Activated B cell treated with CpG ODN at 0.5 μM for 24 hours (primary cell): ENCODE data around the gene BAIAP2L1. TPM values are rescaled to one million over a fixed set of nuclear protein-coding genes. Genes with fewer than 3 reads are reported as not detected.

Experiments
- ATAC-seq: fragments of 200-7000 bp; cut with Tn5 transposase; one replicate; pipeline ENCODE4 v1.10.0; 2021; ENCODE audit warnings: low read depth, mild to moderate bottlenecking, moderate library complexity
- CTCF ChIA-PET: fragments of 350-600 bp; sonication (Branson Sonifier 250); formaldehyde crosslinking; loops from one replicate; lab custom pipeline; 2021; ENCODE audit warnings: antibody characterized with exemption; lab: Charles Lee
- POLR2A ChIA-PET: fragments of 350-600 bp; sonication (Branson Sonifier 250); formaldehyde crosslinking; loops from one replicate; lab custom pipeline; 2021; ENCODE audit warnings: antibody characterized with exemption; lab: Charles Lee
- DNase-seq: peaks from one replicate; pipeline ENCODE4 v3.0.0; 2022
- H3K27ac Mint-ChIP-seq: one replicate; pipeline ENCODE4 v1.8.0; 2020; ENCODE audit warnings: mixed read lengths
- H3K27me3 Mint-ChIP-seq: one replicate; pipeline ENCODE4 v1.8.0; 2021; ENCODE audit warnings: mixed read lengths
- H3K36me3 Mint-ChIP-seq: one replicate; pipeline ENCODE4 v1.8.0; 2021; ENCODE audit warnings: low read depth, mixed read lengths
- H3K4me1 Mint-ChIP-seq: one replicate; pipeline ENCODE4 v1.8.0; 2021; ENCODE audit warnings: mixed read lengths
- H3K4me3 Mint-ChIP-seq: one replicate; pipeline ENCODE4 v1.8.0; 2020; ENCODE audit warnings: mild to moderate bottlenecking, mixed read lengths
- H3K9me3 Mint-ChIP-seq: one replicate; pipeline ENCODE4 v1.8.0; 2020; ENCODE audit warnings: mixed read lengths
- intact Hi-C: fragments of 100-400 bp; cut with micrococcal nuclease; formaldehyde crosslinking; loops from one replicate; pipeline ENCODE4 v1.15.1; 2024
- total RNA-seq: library from RNA; stranded (reverse); gene quantifications from 2 replicates; pipeline ENCODE4 v1.2.3, GENCODE V29; 2022
- TF ChIP-seq, protein P1 (sequence below): fragments of 200-600 bp; IDR thresholded peaks from one replicate; pipeline ENCODE4 v1.8.0; 2022; ENCODE audit warnings: antibody characterized with exemption, mild to moderate bottlenecking

The BAIAP2L1 gene
- total RNA-seq, 1 donor from 2014 or later, result 8.1 TPM

DNA sequence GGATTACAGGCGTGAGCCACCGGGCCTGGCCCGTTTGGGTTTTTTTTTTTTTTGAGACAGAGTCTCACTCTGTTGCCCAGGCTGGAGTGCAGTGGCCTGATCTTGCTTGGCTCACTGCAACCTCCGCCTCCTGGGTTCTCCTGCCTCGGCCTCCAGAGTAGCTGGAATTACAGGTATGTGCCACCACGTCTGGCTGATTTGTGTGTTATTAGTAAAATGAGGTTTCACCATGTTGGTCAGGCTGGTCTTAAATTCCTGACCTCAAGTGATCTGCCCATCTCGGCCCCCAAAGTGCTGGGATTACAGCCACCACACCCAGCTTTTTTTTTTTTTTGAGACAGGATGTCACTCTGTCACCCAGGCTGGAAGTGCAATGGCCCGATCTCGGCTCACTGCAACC, 5.9 kb upstream of the BAIAP2L1 start:
- intact Hi-C loops, result no loop called here

DNA sequence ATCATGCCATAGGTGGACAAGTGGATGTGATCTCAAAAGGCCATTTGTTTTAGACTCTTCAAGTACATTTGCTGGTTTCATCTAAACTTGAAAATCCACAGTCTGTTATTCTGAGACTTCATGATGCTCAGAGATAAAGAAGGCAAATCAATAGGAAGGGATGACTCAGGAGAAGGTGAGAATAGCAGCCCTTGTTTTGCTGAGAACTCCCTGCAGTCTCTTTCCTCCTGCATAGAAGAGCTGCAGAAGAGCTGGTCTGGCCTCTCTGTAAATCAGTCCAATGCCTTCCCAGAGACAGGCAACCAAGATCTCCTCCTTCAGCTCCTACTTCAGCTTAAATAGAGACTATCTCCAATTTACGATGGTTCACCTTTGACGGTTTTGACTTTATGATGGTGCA, 4.0 kb upstream of the BAIAP2L1 start:
- H3K27ac Mint-ChIP-seq, result no peak overlapping the region
- intact Hi-C loops, result loop anchor here (5.0 kb wide), 1 partner anchor 1288 kb away; the partner anchor contains the start of gene SDHAF3
- H3K36me3 Mint-ChIP-seq, result no peaks in the 10 kb centered on the region
- CTCF ChIA-PET, result interaction anchor here (1.4 kb wide), 1 partner anchor 17 kb away, joined by 3 read pairs; no protein-coding TSS in a partner anchor
- no peaks in the 10 kb centered on the region for H3K9me3 Mint-ChIP-seq
- peaks cover 17% of the 10 kb centered on the region for H3K4me1 Mint-ChIP-seq
- DNase-seq (no peak), ATAC-seq (no peak)
- TF ChIP-seq, protein P1, sequence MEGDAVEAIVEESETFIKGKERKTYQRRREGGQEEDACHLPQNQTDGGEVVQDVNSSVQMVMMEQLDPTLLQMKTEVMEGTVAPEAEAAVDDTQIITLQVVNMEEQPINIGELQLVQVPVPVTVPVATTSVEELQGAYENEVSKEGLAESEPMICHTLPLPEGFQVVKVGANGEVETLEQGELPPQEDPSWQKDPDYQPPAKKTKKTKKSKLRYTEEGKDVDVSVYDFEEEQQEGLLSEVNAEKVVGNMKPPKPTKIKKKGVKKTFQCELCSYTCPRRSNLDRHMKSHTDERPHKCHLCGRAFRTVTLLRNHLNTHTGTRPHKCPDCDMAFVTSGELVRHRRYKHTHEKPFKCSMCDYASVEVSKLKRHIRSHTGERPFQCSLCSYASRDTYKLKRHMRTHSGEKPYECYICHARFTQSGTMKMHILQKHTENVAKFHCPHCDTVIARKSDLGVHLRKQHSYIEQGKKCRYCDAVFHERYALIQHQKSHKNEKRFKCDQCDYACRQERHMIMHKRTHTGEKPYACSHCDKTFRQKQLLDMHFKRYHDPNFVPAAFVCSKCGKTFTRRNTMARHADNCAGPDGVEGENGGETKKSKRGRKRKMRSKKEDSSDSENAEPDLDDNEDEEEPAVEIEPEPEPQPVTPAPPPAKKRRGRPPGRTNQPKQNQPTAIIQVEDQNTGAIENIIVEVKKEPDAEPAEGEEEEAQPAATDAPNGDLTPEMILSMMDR, result no peak
- POLR2A ChIA-PET, result no interaction called here
- no peak overlapping the region for H3K4me3 Mint-ChIP-seq
- H3K27me3 Mint-ChIP-seq, result peaks cover 11% of the 10 kb centered on the region

More for the DNA sequence above, 5.9 kb upstream of the BAIAP2L1 start:
- no peak for DNase-seq
- ATAC-seq, result no peak
- TF ChIP-seq, protein P1, result no peak
- no peaks in the 10 kb centered on the region for H3K9me3 Mint-ChIP-seq
- H3K27ac Mint-ChIP-seq, result no peak overlapping the region
- CTCF ChIA-PET, result interaction anchor here (0.6 kb wide), 1 partner anchor 12 kb away, joined by 3 read pairs; no protein-coding TSS in a partner anchor
- H3K36me3 Mint-ChIP-seq, result no peaks in the 10 kb centered on the region
- H3K4me3 Mint-ChIP-seq, result no peak overlapping the region
- H3K27me3 Mint-ChIP-seq, result peaks cover 17% of the 10 kb centered on the region
- peaks cover 12% of the 10 kb centered on the region for H3K4me1 Mint-ChIP-seq
- POLR2A ChIA-PET, result interaction anchor here (0.7 kb wide), 1 partner anchor 152 kb away, joined by 4 read pairs; no protein-coding TSS in a partner anchor

DNA sequence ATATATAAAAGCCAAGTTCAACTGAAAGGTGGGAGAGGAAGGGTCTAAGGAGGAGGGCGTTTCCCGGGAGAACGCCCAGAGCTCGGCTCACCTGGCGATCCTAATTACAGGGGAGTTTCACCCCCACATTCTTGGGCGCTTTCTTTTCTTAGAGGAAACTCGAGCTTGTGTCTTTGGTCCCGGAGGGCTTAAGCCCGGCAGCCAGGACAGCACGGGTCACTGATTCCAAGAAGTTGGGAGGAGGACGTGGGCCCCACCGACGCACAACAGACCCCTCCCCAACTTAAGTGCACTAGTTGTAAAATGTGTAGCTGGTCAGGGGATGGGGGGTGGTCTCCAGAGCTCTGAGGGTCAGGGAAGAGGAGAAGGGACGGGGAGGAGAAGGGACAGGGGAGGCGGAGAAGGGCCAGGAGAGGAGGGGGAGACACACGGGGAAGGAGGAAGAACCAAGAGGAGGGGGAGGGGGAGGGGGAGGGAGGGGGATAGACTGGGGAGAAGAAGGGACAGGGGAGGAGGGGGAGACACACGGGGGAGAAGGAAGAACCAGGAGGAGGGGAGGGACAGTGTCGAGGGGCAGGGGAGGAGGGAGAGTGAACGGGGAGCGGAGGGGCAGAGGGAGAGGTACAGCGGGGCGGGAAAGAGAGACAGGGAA, 874 bp downstream of the BAIAP2L1 start:
- ATAC-seq (no peak), DNase-seq (no peak)
- no peaks in the 10 kb centered on the region for H3K9me3 Mint-ChIP-seq
- TF ChIP-seq, protein P1, result no peak
- intact Hi-C loops, result loop anchor here (2.0 to 5.0 kb wide), 2 partner anchors 527 to 1283 kb away; partner anchors contain the start of genes ASNS and SDHAF3
- ChIA-PET CTCF (interaction anchor here (1.6 kb wide), 1 partner anchor 107 kb away, joined by 6 read pairs; no protein-coding TSS in a partner anchor), POLR2A (interaction anchor here (0.6 to 2.4 kb wide), 3 partner anchors 58 to 197 kb away, joined by 7 to 20 read pairs (median 7); no protein-coding TSS in a partner anchor)
- H3K4me3 Mint-ChIP-seq, result peak overlapping the region; percentile 76
- peak overlapping the region; percentile 35 for H3K27ac Mint-ChIP-seq
- H3K36me3 Mint-ChIP-seq, result no peaks in the 10 kb centered on the region
- peaks cover 26% of the 10 kb centered on the region for H3K4me1 Mint-ChIP-seq
- H3K27me3 Mint-ChIP-seq, result peaks cover 21% of the 10 kb centered on the region

DNA sequence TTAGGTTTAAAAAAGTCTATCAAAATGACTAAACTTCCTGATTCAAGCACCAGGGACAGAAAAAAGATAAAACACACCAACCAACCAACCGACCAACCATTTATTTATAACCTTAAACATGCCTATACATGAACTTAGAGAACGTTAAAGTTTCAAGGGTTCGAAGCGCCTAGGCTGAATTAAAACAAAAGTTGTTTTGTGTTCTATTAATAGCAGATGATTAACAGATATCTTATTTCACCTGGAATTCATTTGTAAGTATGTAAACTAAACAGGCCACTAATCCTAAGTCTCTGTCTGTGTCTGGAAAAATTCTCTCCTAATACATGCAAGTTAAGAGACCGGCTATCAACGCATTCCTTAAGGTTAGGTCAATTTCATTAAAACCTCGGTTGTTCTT, 1.4 kb downstream of the BAIAP2L1 start:
- H3K36me3 Mint-ChIP-seq, result no peaks in the 10 kb centered on the region
- peaks cover 23% of the 10 kb centered on the region for H3K4me1 Mint-ChIP-seq
- peaks cover 16% of the 10 kb centered on the region for H3K27me3 Mint-ChIP-seq
- intact Hi-C loops, result no loop called here
- DNase-seq (no peak), ATAC-seq (no peak)
- peak overlapping the region; percentile 76 for H3K4me3 Mint-ChIP-seq
- H3K9me3 Mint-ChIP-seq, result no peaks in the 10 kb centered on the region
- H3K27ac Mint-ChIP-seq, result peak overlapping the region; percentile 35
- ChIA-PET POLR2A (interaction anchor here (2.4 kb wide), 1 partner anchor 197 kb away, joined by 7 read pairs; no protein-coding TSS in a partner anchor), CTCF (no interaction called here)
- TF ChIP-seq, protein P1, result no peak
